Measurements from ENCODE around the gene EPHB1.

The EPHB1 gene

GRCh38 chr3:134922101-134922500 is 127.0 kb downstream of the EPHB1 start:
- no peak for TF ChIP-seq CTCF (IDR thresholded peaks at IDR 0.05)
- Histone ChIP-seq H3K36me3 (no peaks in the 10 kb centered on the region), H3K4me3 (ENCODE audit: low read depth in 1 of 2, low read length in 1 of 2) (no peak overlapping the region), H3K9me3 (no peaks in the 10 kb centered on the region), H3K27me3 (no peaks in the 10 kb centered on the region), H3K4me1 (ENCODE audit: control insufficient read depth in 1 of 2, insufficient read depth in 1 of 2, low read depth in 1 of 2, low read length in 1 of 2) (no peaks in the 10 kb centered on the region), H3K27ac (no peak overlapping the region)

- H3K9me3 ChIP-seq: no peaks in the 10 kb centered on the region
- H3K4me3 ChIP-seq (ENCODE audit: low read depth in 1 of 2, low read length in 1 of 2): no peak overlapping the region
- TF ChIP-seq CTCF (IDR thresholded peaks at IDR 0.05): no peak
- H3K36me3 ChIP-seq: no peaks in the 10 kb centered on the region
- no peaks in the 10 kb centered on the region for H3K27me3 ChIP-seq
- H3K27ac ChIP-seq: no peak overlapping the region
- no peaks in the 10 kb centered on the region for H3K4me1 ChIP-seq (ENCODE audit: control insufficient read depth in 1 of 2, insufficient read depth in 1 of 2, low read depth in 1 of 2, low read length in 1 of 2)
Observed at GRCh38 chr3:134922866-134923265, 127.8 kb downstream of the EPHB1 start.

- Histone ChIP-seq H3K4me3 (ENCODE audit: low read depth in 1 of 2, low read length in 1 of 2) (no peak overlapping the region), H3K27ac (no peak overlapping the region), H3K4me1 (ENCODE audit: control insufficient read depth in 1 of 2, insufficient read depth in 1 of 2, low read depth in 1 of 2, low read length in 1 of 2) (no peaks in the 10 kb centered on the region), H3K36me3 (no peaks in the 10 kb centered on the region), H3K9me3 (no peaks in the 10 kb centered on the region), H3K27me3 (no peaks in the 10 kb centered on the region)
- no peak for TF ChIP-seq CTCF (IDR thresholded peaks at IDR 0.05)
Observed at GRCh38 chr3:134923286-134923685, 128.2 kb downstream of the EPHB1 start.

GRCh38 chr3:134927599-134927998 is 132.5 kb downstream of the EPHB1 start:
- H3K27me3 ChIP-seq: no peaks in the 10 kb centered on the region
- no peaks in the 10 kb centered on the region for H3K36me3 ChIP-seq
- H3K27ac ChIP-seq: no peak overlapping the region
- no peaks in the 10 kb centered on the region for H3K9me3 ChIP-seq
- no peaks in the 10 kb centered on the region for H3K4me1 ChIP-seq (ENCODE audit: control insufficient read depth in 1 of 2, insufficient read depth in 1 of 2, low read depth in 1 of 2, low read length in 1 of 2)
- no peak for TF ChIP-seq CTCF (IDR thresholded peaks at IDR 0.05)
- H3K4me3 ChIP-seq (ENCODE audit: low read depth in 1 of 2, low read length in 1 of 2): no peak overlapping the region

- Histone ChIP-seq H3K4me3 (ENCODE audit: low read depth in 1 of 2, low read length in 1 of 2) (no peak overlapping the region), H3K27me3 (no peaks in the 10 kb centered on the region), H3K4me1 (ENCODE audit: control insufficient read depth in 1 of 2, insufficient read depth in 1 of 2, low read depth in 1 of 2, low read length in 1 of 2) (no peaks in the 10 kb centered on the region), H3K9me3 (no peaks in the 10 kb centered on the region), H3K36me3 (no peaks in the 10 kb centered on the region), H3K27ac (no peak overlapping the region)
- no peak for TF ChIP-seq CTCF (IDR thresholded peaks at IDR 0.05)
Observed at GRCh38 chr3:134928392-134928791, 133.3 kb downstream of the EPHB1 start.

GRCh38 chr3:134928819-134929218 is 133.8 kb downstream of the EPHB1 start:
- Histone ChIP-seq H3K4me3 (ENCODE audit: low read depth in 1 of 2, low read length in 1 of 2) (no peak overlapping the region), H3K36me3 (no peaks in the 10 kb centered on the region), H3K4me1 (ENCODE audit: control insufficient read depth in 1 of 2, insufficient read depth in 1 of 2, low read depth in 1 of 2, low read length in 1 of 2) (no peaks in the 10 kb centered on the region), H3K27ac (no peak overlapping the region), H3K27me3 (no peaks in the 10 kb centered on the region), H3K9me3 (no peaks in the 10 kb centered on the region)
- TF ChIP-seq CTCF (IDR thresholded peaks at IDR 0.05): no peak

Measured in neutrophil (primary cell).